MCF 10A (cell line): Measurements from ENCODE around the gene LCLAT1. TPM values are rescaled to one million over a fixed set of nuclear protein-coding genes. Genes with fewer than 3 reads are reported as not detected.

Source experiments
- BruUV-seq: library from RNA; stranded (reverse); fragments of 400-500 nt; replicated peaks from 2 replicates; lab custom pipeline; 2021; lab: Mats Ljungman, UMichigan
- CTCF ChIA-PET: fragments of 300-600 bp; sonication (Branson Sonifier 250); formaldehyde crosslinking; extraction: SDS; loops from one replicate; lab custom pipeline; 2021; ENCODE audit warnings: antibody characterized with exemption, inconsistent platforms; lab: Yijun Ruan, JAX
- POLR2A ChIA-PET: fragments of 300-600, 350-650 bp; sonication (Branson Sonifier 250); formaldehyde crosslinking; extraction: SDS; loops from one replicate; lab custom pipeline; 2020; ENCODE audit warnings: antibody characterized with exemption, inconsistent platforms; lab: Yijun Ruan, JAX
- DNase-seq: peaks from one replicate; pipeline ENCODE4 v3.0.0-alpha.2; 2018; ENCODE audit not compliant: unreplicated experiment
- H3K27ac Mint-ChIP-seq: one replicate; pipeline ENCODE4 v1.8.0; 2022; ENCODE audit warnings: mild to moderate bottlenecking, low read depth, mixed read lengths; ENCODE audit not compliant: unreplicated experiment
- H3K27me3 Mint-ChIP-seq: one replicate; pipeline ENCODE4 v1.8.0; 2022; ENCODE audit warnings: mixed read lengths; ENCODE audit not compliant: insufficient read depth, unreplicated experiment
- H3K36me3 Mint-ChIP-seq: one replicate; pipeline ENCODE4 v1.8.0; 2022; ENCODE audit warnings: mild to moderate bottlenecking, moderate library complexity, mixed read lengths; ENCODE audit not compliant: insufficient read depth, unreplicated experiment
- H3K4me1 Mint-ChIP-seq: one replicate; pipeline ENCODE4 v1.8.0; 2022; ENCODE audit warnings: mixed read lengths; ENCODE audit not compliant: insufficient read depth, unreplicated experiment
- H3K4me3 Mint-ChIP-seq: one replicate; pipeline ENCODE4 v1.8.0; 2022; ENCODE audit warnings: mild to moderate bottlenecking, moderate library complexity, mixed read lengths; ENCODE audit not compliant: unreplicated experiment
- H3K9me3 Mint-ChIP-seq: one replicate; pipeline ENCODE4 v1.8.0; 2022; ENCODE audit warnings: mixed read lengths; ENCODE audit not compliant: unreplicated experiment
- intact Hi-C: fragments of 100-400 bp; cut with micrococcal nuclease; formaldehyde crosslinking; loops from 2 replicates; pipeline ENCODE4 v1.14.1; 2022
- total RNA-seq: library from RNA; stranded (reverse); gene quantifications from 2 replicates; pipeline ENCODE4 v1.2.3, GENCODE V29; 2022
- TF ChIP-seq, protein P1 (sequence below): fragments of 200-600 bp; IDR thresholded peaks from one replicate; pipeline ENCODE4 v1.8.0; 2022; ENCODE audit warnings: antibody characterized with exemption, mild to moderate bottlenecking; ENCODE audit not compliant: unreplicated experiment

The LCLAT1 gene
- total RNA-seq, 1 experiment from 2014 or later: 27.5 TPM

DNA sequence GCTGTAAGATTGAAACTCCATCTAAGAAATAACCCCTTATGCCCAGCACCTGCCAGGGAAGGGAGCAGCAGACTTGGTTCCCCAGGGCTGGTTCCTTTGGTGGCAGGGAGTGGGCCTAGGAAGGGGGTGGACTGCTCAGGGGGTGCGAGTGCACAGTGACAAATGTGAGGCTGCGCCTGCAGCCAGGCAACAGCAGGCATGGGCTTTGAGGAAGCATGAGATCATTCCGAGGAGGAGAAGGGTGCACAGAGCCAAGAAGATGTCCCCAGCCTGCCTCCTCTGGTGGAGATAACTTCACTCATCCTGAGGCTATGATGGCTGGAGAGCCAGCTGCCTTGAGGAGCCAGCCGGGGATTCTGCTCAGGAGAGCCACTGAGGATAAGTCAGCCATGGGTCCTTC, 202.2 kb downstream of the LCLAT1 start:
- no peaks in the 10 kb centered on the region for H3K9me3 Mint-ChIP-seq
- intact Hi-C loops: no loop called here
- H3K36me3 Mint-ChIP-seq: peaks cover 7% of the 10 kb centered on the region
- BruUV-seq: no TSS peak
- no peak overlapping the region for H3K27ac Mint-ChIP-seq
- TF ChIP-seq, protein P1, sequence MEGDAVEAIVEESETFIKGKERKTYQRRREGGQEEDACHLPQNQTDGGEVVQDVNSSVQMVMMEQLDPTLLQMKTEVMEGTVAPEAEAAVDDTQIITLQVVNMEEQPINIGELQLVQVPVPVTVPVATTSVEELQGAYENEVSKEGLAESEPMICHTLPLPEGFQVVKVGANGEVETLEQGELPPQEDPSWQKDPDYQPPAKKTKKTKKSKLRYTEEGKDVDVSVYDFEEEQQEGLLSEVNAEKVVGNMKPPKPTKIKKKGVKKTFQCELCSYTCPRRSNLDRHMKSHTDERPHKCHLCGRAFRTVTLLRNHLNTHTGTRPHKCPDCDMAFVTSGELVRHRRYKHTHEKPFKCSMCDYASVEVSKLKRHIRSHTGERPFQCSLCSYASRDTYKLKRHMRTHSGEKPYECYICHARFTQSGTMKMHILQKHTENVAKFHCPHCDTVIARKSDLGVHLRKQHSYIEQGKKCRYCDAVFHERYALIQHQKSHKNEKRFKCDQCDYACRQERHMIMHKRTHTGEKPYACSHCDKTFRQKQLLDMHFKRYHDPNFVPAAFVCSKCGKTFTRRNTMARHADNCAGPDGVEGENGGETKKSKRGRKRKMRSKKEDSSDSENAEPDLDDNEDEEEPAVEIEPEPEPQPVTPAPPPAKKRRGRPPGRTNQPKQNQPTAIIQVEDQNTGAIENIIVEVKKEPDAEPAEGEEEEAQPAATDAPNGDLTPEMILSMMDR: no peak
- CTCF ChIA-PET: no interaction called here
- DNase-seq: no peak
- peaks cover 8% of the 10 kb centered on the region for H3K4me1 Mint-ChIP-seq
- no peak overlapping the region for H3K4me3 Mint-ChIP-seq
- POLR2A ChIA-PET: no interaction called here
- no peaks in the 10 kb centered on the region for H3K27me3 Mint-ChIP-seq

GRCh38 chr2:30649828-30650227, 202.8 kb downstream of the LCLAT1 start:
- Mint-ChIP-seq H3K27ac (no peak overlapping the region), H3K4me1 (peaks cover 8% of the 10 kb centered on the region), H3K36me3 (peaks cover 7% of the 10 kb centered on the region), H3K9me3 (no peaks in the 10 kb centered on the region), H3K4me3 (no peak overlapping the region), H3K27me3 (no peaks in the 10 kb centered on the region)
- intact Hi-C loops: no loop called here
- ChIA-PET POLR2A (no interaction called here), CTCF (interaction anchor here (1.0 kb wide), 1 partner anchor 10 kb away, joined by 4 read pairs; no protein-coding TSS in a partner anchor)
- TF ChIP-seq, protein P1: no peak
- no peak for DNase-seq
- BruUV-seq: no TSS peak

DNA sequence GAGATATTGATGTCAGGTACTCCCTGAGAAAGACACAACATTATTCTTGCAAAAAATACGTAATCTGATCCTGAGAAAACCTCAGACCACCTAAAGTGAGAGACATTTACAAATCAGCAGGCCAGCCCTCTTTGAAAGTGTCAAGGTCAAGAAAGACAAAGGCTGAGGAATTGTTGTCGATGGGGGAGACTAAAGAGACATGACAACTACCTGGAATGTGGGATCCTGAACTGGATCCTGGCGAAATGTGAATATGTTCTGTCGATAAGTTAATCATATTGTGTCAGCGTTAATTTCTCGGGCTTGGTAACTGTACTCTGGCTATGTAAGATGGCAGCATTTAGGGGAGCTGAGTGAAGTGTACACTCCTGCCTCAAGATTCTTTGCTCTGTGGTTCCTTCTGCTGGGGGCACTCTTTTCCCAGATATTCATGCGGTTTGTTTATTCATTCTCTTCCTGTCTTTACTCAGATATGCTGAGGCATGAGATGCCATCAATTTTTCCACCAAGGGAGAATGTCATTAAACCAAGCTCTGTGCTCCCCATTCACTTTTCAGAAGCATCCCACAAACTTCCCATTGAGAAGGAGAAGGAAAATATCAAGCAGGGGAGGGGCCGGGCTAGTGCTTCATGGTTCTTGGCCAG, 205.3 kb downstream of the LCLAT1 start:
- POLR2A ChIA-PET: no interaction called here
- CTCF ChIA-PET: interaction anchor here (1.1 kb wide), 1 partner anchor 488 kb away, joined by 3 read pairs; no protein-coding TSS in a partner anchor
- Mint-ChIP-seq H3K4me1 (no peaks in the 10 kb centered on the region), H3K4me3 (no peak overlapping the region), H3K27me3 (no peaks in the 10 kb centered on the region), H3K36me3 (no peaks in the 10 kb centered on the region), H3K9me3 (no peaks in the 10 kb centered on the region), H3K27ac (no peak overlapping the region)
- no TSS peak for BruUV-seq
- no peak for DNase-seq
- intact Hi-C loops: no loop called here
- TF ChIP-seq, protein P1: no peak

DNA sequence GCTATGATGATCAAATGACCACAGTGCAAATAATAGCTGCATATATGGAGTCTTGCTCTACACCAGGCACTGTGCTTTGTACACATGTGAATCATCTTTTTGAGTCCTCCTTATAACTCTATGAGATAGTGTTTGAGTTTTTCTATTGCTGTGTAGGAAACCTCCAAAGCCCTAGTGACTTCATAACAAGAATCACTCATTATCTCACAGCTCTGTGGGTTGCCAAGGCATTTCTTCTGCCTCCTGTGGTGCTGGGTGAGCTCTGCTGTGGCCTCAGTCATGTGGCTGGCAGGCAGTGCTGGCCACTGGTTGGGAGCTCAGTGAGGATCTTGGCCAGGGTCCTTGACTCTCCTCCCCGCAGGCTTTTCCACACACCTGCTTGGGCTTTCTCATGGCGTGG, 206.8 kb downstream of the LCLAT1 start:
- Mint-ChIP-seq H3K4me3 (no peak overlapping the region), H3K27ac (no peak overlapping the region), H3K36me3 (no peaks in the 10 kb centered on the region), H3K4me1 (no peaks in the 10 kb centered on the region), H3K9me3 (no peaks in the 10 kb centered on the region), H3K27me3 (no peaks in the 10 kb centered on the region)
- intact Hi-C loops: no loop called here
- no peak for DNase-seq
- ChIA-PET POLR2A (no interaction called here), CTCF (interaction anchor here (1.0 to 1.9 kb wide), 4 partner anchors 53 to 446 kb away, joined by 3 to 8 read pairs (median 4); no protein-coding TSS in a partner anchor)
- TF ChIP-seq, protein P1: no peak
- no TSS peak for BruUV-seq
